Erythroblast (primary cell): ENCODE measurements around the gene PUS7L.

Experiments
- DNase-seq, 2 experiments: peaks; one replicate each; lab custom pipeline; 2025; lab: John Stamatoyannopoulos, UW
- GATA1 ChIP-seq: IDR thresholded peaks from 2 replicates; pipeline ENCODE4 v1.6.1; 2011; ENCODE audit warnings: low read depth, mild to moderate bottlenecking, control low read depth, low read length, moderate library complexity
- POLR2A ChIP-seq: IDR thresholded peaks from 2 replicates; pipeline ENCODE4 v1.6.1; 2011; ENCODE audit warnings: mild to moderate bottlenecking, low read length

The PUS7L gene

DNA sequence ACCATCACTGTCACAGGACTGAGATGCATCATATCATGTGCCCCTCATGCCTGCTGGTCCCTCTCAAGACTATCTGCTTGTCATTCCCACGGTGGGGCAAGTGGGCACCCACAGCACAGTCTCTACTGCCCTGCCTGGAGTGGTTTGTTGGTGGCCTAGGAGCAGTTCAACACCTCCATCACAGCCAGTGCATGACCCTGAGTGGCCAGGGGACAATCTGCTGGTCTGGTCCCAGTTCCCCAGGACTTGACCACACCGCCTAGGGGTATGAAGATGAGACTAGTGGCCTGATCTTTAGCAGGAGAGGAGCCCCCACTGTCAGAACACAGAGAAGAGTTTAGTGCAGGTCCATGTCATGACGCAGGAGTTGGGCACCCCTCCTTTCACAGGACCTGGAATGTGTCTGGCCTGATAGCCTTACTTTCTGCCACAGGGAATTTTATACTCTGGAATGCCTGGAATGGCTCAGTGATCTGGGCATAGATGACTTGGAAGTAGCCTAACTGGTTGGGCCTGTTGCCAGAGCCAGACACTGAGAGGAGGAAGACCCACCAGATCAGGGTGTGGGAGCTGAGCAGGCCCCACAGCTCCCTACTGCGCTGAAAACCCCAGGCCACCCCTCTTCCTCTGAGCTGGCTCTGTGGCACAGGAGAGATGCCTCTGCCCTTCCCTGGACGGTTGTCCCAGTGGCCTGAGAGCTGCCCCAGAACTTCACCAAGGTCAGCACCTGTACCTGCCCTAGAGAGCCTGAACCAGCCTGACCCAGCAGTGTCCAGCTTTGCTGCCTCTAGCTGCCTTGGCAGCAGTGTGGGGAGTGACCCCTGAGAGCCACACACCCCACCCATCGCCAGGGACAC, 83.3 kb downstream of the PUS7L start:
- DNase-seq = no peak
- TF ChIP-seq GATA1 (no peak), POLR2A (no peak)

DNA sequence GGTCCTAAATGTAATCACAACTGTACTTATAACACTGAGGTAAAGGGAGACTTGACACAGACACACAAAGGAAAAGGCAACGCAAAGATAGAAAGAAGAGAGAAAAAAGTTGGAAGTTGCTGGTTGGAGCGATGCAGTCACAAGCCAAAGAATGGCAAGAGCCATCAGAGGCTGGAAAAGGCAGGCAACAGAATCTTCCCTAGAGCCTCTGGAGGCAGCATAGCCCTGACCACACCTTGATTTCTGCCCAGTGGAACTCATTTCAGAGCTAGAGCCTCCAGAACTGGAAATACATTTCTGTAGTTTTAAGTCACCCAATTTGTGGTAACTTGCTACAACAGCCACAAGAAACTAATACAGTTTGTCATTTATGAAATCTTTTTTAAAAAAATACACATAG, 89.2 kb downstream of the PUS7L start:
- DNase-seq = no peak
- TF ChIP-seq POLR2A (no peak), GATA1 (no peak)
